ENCODE results near the gene NRIP1. TPM values are rescaled to one million over a fixed set of nuclear protein-coding genes. Genes with fewer than 3 reads are reported as not detected.

NRIP1 gene
- total RNA-seq, 4 donors from 2014 or later = 16.1 to 81.9 (median 36.4) TPM

- no peaks in the 10 kb centered on the region for H3K9me3 ChIP-seq
- no peaks in the 10 kb centered on the region for H3K36me3 ChIP-seq
- no peaks in the 10 kb centered on the region for H3K27me3 ChIP-seq
- no peak for DNase-seq
- no peak for TF ChIP-seq POLR2A (IDR thresholded peaks at IDR 0.05)
- TF ChIP-seq, protein P1, sequence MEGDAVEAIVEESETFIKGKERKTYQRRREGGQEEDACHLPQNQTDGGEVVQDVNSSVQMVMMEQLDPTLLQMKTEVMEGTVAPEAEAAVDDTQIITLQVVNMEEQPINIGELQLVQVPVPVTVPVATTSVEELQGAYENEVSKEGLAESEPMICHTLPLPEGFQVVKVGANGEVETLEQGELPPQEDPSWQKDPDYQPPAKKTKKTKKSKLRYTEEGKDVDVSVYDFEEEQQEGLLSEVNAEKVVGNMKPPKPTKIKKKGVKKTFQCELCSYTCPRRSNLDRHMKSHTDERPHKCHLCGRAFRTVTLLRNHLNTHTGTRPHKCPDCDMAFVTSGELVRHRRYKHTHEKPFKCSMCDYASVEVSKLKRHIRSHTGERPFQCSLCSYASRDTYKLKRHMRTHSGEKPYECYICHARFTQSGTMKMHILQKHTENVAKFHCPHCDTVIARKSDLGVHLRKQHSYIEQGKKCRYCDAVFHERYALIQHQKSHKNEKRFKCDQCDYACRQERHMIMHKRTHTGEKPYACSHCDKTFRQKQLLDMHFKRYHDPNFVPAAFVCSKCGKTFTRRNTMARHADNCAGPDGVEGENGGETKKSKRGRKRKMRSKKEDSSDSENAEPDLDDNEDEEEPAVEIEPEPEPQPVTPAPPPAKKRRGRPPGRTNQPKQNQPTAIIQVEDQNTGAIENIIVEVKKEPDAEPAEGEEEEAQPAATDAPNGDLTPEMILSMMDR (IDR thresholded peaks at IDR 0.05) = no peak
- intact Hi-C loops (cut with DNase I; ENCODE audit: low total_unique reads) = no loop called here
- no peak overlapping the region for H3K27ac ChIP-seq
- no peak overlapping the region for H3K4me3 ChIP-seq
- H3K4me1 ChIP-seq = no peaks in the 10 kb centered on the region
Measured at GRCh38 chr21:14926186-14926585, 138.6 kb downstream of the NRIP1 start.

GRCh38 chr21:14923468-14923867 is 141.3 kb downstream of the NRIP1 start:
- no peaks in the 10 kb centered on the region for H3K4me1 ChIP-seq
- TF ChIP-seq, protein P1 (IDR thresholded peaks at IDR 0.05) = no peak
- TF ChIP-seq POLR2A (IDR thresholded peaks at IDR 0.05) = no peak
- no peak overlapping the region for H3K4me3 ChIP-seq
- H3K27ac ChIP-seq = no peak overlapping the region
- intact Hi-C loops (cut with DNase I; ENCODE audit: low total_unique reads) = no loop called here
- H3K27me3 ChIP-seq = no peaks in the 10 kb centered on the region
- no peaks in the 10 kb centered on the region for H3K9me3 ChIP-seq
- no peaks in the 10 kb centered on the region for H3K36me3 ChIP-seq
- DNase-seq = no peak

- Histone ChIP-seq H3K9me3 (no peaks in the 10 kb centered on the region), H3K27ac (no peak overlapping the region), H3K27me3 (no peaks in the 10 kb centered on the region), H3K36me3 (no peaks in the 10 kb centered on the region), H3K4me1 (no peaks in the 10 kb centered on the region), H3K4me3 (no peak overlapping the region)
- no peak for DNase-seq
- TF ChIP-seq POLR2A (IDR thresholded peaks at IDR 0.05) = no peak
- TF ChIP-seq, protein P1 (IDR thresholded peaks at IDR 0.05) = no peak
- intact Hi-C loops (cut with DNase I; ENCODE audit: low total_unique reads) = no loop called here
Measured at GRCh38 chr21:14922980-14923379, 141.8 kb downstream of the NRIP1 start.

- no peak for DNase-seq
- H3K27ac ChIP-seq = no peak overlapping the region
- H3K9me3 ChIP-seq = no peaks in the 10 kb centered on the region
- TF ChIP-seq POLR2A (IDR thresholded peaks at IDR 0.05) = no peak
- TF ChIP-seq, protein P1 (IDR thresholded peaks at IDR 0.05) = no peak
- H3K36me3 ChIP-seq = no peaks in the 10 kb centered on the region
- no peak overlapping the region for H3K4me3 ChIP-seq
- H3K27me3 ChIP-seq = no peaks in the 10 kb centered on the region
- intact Hi-C loops (cut with DNase I; ENCODE audit: low total_unique reads) = no loop called here
- no peaks in the 10 kb centered on the region for H3K4me1 ChIP-seq
Measured at GRCh38 chr21:14918527-14918926, 146.3 kb downstream of the NRIP1 start.

- no peak overlapping the region for H3K27ac ChIP-seq
- H3K36me3 ChIP-seq = no peaks in the 10 kb centered on the region
- H3K4me3 ChIP-seq = no peak overlapping the region
- intact Hi-C loops (cut with DNase I; ENCODE audit: low total_unique reads) = no loop called here
- no peaks in the 10 kb centered on the region for H3K9me3 ChIP-seq
- DNase-seq = no peak
- no peaks in the 10 kb centered on the region for H3K4me1 ChIP-seq
- no peaks in the 10 kb centered on the region for H3K27me3 ChIP-seq
- TF ChIP-seq, protein P1 (IDR thresholded peaks at IDR 0.05) = no peak
- TF ChIP-seq POLR2A (IDR thresholded peaks at IDR 0.05) = no peak
Measured at GRCh38 chr21:14917762-14918161, 147.0 kb downstream of the NRIP1 start.

Measured in uterus (tissue), 4 donors.